Occipital lobe (tissue), 2 donors: Measurements from ENCODE around the gene ANTXR1. TPM values are rescaled to one million over a fixed set of nuclear protein-coding genes. Genes with fewer than 3 reads are reported as not detected.
"Not testable (repeated sequence)": the region's sequence is repeated elsewhere in the genome, so short reads cannot be mapped to it uniquely, and the experiment has no call there.

Experiments used
- DNase-seq: peaks from one replicate; lab custom pipeline; 2025; lab: John Stamatoyannopoulos, UW
- total RNA-seq: library from RNA; depleted of rRNA; stranded (reverse); fragments of >200 nt; gene quantifications from one replicate; pipeline ENCODE4 v1.2.3, GENCODE V29; 2014

The ANTXR1 gene
- total RNA-seq, 1 donor from 2014 or later, result 9.8 TPM

DNA sequence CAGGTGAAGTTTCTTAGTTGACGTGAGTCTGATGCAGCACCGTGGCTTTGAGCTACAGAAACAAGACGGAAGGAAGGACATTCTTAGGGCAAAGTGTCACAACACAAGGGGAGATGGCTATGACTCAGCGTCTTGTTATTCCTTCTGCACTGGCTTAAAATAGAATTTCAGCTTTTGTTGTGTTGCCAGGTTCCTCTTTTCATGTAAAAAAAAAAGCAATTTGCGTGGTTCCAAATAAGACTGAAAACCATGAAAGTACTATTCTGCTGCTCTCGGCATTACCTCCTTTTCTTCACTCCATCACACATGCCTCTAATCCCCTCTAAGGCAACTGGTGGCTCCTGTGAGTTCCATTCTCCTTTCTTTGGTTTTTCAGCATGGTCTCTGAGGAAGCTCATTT lies 150.1 kb downstream of the ANTXR1 start:
- no peak for DNase-seq

DNA sequence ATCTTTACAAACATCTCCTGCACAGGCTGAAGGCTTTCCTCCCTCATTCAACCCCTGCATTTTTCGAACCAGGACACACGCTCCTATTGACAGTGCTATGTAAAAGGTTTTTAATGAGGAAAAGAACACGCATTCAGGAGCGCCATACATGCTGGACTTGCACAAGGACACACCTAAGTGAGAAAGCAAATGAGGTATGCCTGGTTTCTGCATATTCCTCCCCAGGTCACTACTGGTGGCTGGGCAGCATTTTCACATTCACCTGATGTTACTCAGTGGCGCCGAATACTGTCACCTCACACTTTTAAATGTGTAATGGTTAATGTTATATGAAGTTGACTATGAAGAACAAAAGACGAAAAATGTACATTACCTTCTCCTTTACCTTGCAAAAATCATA lies 150.6 kb downstream of the ANTXR1 start:
- DNase-seq, result no peak

DNA sequence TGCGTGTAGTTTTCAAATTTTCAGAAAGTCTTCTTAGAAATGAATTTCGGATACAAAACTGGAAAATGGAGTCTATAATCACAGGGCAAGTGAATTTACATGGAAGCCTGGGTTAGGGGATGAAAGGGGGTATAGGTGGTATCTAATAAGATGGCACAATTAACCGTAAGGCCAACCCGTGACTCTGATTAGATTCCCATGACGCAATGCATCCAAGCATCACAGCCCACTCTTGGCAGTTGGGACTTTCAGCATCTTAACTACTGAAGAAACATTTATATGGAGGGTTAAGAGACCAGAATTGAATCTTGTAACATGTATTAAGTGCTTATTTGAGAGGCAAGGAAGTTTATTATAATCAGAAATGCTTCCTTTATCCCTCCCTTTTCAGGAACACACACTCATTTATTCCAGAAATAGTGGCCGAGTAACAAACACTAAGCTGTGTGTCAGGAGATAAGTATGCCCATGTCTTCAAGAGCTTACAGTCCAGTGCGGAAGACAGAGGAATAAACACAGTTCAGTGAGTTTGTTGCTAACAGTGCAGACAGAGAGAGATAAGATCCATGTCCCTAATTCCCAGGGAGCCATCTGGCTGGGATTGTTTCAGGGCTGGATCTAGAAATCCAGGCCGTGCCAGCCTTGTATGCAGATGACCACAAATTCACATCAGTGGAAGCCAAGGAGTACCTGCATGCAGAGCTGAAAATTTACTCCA lies 151.2 kb downstream of the ANTXR1 start:
- DNase-seq, result no peak

DNA sequence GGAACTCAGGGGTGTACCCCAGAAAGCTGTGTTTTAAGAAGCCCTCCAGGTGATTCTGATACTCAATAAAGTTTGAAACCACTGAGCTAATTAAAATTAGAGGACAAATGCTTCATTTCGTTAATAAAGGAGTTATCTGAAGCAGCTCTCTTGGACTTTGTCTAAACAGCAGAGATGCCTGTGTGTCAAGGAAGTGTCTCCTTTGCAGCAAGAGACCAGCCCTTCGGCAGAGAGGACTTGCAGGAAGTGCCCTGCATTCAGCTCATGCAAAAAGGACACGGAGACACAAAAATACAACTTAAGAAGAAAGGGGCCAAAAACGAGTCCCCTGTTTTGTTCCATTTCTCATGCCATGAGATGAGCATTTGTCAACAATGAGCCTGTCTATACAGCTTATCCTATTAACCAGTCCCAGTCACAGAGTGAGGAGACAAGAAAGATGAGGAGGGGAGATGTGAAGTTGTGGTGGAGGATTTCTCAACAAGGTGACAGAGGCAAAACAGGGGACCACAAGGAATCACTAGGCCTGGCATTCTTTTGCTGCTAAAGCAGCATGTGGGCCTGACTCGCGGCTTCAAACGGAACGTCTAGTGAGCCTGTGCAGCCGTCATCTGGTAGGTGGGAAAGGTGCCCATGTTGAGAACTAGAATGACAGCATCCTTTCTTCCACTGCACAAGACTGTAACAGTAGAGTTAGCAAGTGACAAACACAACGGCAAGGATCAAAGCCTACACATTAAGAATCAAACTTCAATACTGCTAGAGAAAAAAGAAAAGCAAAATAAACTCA lies 152.3 kb downstream of the ANTXR1 start:
- DNase-seq, result no peak

DNA sequence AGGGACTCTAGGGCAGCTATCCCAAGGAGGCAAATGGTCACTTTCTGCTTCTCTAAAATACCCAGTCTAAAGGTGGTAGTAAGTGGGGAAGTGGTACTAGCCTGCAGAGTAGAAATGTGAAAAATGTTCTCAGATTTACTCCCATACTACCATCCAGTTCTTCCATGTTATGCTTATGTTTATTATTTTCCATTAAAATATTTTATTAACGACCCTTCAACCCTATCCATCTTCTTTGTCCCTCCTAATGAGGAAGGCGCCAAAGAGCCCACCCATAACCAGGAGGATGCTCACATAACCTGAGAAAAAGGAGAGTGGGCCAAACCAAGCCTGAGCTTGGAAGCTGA lies 153.5 kb downstream of the ANTXR1 start:
- no peak for DNase-seq

DNA sequence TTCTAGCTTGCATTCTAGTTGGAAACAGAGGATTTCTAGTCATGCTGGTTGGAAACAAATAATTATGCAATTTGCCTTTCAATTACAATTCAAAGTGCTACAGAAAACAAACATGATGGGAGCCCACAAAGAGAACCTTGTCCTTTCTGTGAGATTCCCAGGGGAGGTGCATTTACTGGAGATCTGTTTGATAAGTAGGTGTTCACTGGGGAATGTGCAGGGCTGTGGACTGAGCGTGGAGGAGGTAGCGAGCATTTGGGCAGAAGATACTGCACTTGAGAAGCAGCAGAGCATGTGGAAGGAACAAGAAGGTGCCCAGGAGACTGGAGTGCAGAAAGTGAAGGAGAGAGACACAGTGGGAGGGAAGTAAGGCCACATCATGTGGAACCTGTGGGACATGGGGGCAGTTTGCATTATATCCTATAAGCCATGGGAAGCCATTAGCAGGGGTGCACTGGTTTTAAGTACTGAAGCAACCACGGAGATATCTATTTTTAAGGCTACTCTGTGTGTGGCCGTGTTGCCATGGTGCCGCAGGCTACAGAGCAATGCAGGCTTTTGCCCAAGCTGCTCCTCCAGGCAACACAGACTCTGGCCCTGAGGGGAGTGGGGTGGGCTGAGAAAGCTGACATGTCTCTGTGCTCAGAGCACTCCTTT lies 154.0 kb downstream of the ANTXR1 start:
- no peak for DNase-seq

DNA sequence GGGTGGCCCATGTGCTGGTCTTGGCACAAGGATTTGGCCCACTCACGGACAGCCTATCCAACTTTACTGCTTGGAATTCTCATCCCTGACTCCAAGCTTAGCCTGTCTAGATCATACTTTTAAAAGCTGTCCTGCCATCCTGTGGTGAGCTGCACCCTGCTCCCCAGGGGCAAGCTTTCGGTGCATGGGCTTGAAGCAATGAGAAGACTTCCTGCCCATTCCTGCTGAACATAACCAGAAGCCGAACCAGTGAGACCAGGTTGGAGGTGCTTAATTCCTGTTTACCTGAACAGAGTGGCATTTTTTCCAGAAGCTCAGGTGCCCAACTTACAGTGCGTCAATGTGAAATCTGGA lies 154.5 kb downstream of the ANTXR1 start:
- no peak for DNase-seq

DNA sequence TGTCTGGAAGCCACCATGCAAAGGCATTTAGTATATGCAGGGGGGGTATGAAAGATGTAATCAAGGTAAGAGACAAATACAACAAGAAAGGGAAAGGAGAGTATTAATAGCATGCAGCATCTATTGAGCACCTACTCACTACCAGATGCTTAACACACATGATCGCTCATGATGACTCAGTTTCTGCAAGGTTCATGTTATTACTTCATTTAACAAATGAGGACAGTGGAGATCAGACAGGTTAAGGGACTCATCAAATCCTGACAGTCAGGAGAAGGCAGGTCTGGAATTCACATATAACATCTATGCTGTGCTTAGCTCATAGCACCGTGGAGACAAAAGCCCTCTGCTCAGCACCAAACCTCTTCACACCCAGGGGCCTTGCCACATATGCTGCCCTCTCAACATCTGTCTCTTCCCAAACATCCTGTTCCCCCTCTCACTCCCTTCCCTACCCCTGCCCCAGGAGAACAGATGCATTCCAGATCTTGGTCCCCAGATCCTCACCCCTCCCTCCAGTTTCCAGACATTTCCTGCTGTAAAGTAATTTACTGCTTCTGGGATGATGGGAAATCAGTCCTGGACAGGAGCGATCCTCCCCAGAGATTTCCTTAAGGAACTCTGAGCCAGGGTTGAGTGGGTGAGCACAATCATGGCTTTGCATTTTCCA lies 155.3 kb downstream of the ANTXR1 start:
- no peak for DNase-seq

DNA sequence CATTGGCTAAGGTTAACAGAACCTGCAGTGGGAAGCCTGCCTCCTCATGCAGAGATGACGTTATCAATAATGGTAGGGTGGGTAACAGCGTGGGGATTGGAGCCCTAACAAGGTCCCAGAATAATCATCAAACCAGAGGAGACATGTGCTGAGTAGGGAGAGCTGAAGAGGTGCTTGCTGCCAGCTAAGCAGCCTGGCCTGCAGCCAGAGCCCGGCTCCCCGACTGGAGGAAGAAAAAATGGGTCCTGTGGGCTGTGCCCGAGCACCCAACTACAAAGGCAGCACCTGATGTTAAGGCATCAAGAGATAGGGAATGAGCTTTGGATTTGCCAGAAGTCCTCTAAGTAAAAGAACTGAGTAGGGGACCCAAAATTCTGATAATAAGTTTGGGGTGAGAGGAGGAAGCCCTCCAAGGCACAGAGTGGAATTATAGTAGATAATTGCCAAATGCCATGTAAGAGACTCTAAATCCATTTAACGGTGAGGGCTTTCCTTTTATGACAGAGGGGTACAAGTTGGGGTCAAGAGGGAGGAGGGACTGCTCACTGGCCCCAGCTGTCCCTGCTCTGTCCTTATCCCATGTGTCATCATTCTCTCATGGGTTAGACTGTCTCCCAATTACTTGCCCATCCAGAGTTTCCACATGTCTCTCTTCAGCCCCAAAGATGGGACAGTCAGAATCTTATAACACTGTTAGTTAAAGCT lies 156.1 kb downstream of the ANTXR1 start:
- DNase-seq, result no peak

DNA sequence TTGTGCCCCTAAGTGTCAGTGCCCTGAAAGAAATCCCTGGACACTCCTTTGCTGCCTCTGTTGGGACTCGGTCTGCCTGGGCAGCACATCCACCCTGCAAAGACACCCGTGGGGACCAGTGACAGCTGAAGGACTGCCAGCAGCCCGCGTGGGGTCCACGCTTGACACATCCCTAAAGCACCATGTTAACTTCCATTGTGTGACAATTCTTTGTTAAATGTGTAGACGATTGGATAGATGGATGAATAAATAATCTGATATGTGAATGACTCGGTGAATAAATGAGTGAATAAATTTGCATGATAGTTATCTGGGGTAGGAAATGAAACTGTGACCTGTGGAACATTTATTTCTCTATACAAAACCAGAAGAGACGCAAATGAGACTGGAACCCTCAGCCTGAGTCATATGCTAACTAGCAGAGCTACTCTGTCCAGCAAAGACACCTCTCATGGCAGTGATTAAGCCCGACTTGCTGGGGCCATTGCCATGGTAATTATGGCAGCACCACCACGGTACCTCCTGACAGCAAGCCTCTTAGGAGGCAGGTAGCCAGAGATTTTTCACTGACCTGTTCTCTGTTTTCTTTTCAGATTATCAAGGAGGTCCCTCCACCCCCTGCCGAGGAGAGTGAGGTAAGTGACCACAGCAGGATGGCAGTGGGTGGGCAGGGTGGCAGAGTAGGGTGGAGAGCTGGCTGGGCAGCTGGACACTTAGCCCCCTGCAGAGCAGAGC lies 156.8 kb downstream of the ANTXR1 start:
- DNase-seq, result no peak

DNA sequence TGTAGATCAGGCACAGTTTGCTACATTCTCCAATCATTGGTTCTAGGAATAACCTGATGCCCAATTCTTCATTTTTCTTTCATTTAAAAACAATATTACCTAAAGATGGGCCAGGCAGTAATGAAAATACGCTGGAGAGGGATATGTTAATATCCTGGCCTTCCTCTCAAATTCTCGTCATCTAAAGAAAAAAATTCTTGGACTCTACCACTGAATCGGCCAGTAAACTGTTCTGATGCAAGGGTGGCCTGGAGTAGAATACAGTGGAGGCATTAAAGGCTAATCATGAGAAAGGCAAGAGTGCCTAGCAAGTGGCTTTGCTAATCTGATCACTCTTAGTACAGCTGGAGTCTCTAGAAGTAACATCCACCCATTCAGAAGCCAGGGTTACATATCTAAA lies 157.7 kb downstream of the ANTXR1 start:
- DNase-seq, result no peak

DNA sequence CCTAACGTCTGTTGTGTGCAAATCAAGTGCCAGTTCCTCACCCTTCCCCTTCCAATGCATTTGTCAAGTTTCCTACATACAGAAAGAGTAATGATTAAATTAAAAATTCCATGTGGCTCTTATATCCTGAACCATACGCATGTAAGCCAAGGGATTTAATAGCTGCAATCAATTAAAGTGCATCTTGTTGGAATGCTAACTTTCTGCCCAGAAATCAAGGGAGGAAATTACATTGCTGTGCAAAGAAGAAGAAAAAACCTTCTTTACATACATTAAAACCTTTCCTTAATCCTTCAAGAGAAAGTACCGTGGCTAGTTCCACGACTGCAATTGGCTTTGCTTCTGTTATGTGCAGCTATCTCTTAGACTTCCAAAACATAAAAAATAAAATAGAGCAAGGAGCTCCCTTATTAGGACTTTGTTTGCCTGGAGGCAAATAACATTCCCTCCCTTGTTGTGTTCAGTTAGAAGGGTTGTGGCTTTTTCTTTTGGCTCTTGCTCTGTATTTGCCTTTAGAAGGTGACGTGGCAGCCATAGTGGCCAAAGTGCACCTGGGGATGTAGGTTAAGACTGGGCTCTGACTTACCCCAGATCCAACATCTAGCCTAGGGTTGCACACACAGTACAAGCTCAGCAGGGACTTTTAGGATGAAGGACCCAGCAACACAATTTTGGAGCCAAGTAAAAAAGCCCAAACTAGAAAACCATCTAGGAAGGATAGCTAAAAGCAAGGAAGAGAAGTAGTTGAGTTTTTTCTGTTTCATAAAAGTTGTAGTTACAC lies 158.3 kb downstream of the ANTXR1 start:
- no peak for DNase-seq

DNA sequence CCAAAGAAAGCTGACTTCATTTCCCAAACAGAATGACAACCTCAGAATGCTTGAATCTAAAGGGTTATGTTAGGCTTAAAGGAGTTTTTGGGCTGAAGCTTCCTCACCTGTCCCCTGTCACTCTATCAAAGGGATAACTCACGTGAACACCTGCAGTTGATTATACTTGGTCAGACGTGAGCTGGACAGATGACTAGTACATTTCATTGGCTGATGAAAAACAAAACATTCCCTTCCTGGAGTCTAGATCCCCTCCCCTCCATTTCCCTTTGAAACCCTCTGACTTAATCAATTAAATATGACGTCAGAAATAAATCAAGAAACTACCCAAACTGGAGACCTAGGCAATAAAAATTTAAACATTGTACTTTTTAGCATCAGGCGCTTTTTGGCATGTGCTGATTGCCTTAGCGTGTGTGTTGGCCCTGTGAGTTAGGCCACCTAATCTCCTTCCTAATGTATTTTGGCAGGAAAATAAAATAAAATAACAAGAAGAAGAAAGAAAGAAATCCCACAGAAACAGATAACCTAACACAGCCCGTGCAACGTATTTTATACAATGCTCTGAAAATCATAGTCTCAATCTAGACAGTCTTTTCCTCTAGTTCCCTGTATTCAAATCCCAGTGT lies 159.0 kb downstream of the ANTXR1 start:
- DNase-seq, result no peak

DNA sequence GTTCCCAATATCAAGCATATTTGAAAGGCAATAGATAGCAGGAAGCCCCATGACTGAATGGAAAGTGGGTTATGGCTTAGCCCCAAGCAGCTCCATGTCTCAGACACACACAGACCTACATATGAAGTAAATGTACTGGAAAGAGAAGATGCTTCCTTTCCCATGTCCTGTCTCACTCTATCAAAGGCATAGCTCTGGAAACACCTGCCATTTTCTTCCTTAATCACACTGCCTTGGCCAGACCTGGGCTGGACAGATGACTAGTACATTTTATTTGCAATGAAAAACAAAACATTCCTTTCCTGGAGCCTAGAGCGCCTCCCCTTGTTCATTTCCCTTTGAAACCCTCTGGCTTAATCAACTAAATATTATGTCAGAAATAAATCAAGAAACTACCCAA lies 160.7 kb downstream of the ANTXR1 start:
- no peak for DNase-seq

DNA sequence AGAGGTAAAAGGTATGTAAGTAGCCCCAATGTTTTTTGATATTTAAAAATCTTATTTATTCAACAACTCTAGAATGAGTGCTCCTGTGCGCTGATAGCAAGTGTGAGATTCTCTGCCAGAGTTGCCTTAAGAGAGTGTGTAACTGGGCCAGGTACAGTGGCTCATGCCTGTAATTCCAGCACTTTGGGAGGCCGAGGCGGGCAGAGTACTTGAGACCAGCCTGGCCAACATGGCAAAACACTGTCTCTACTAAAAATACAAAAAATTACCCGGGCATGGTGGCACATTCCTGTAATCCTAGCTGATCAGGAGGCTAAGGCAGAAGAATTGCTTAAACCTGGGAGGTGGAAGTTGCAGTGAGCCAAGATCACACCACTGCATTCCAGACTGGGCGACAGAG lies 161.2 kb downstream of the ANTXR1 start:
- DNase-seq, result not testable (repeated sequence)

DNA sequence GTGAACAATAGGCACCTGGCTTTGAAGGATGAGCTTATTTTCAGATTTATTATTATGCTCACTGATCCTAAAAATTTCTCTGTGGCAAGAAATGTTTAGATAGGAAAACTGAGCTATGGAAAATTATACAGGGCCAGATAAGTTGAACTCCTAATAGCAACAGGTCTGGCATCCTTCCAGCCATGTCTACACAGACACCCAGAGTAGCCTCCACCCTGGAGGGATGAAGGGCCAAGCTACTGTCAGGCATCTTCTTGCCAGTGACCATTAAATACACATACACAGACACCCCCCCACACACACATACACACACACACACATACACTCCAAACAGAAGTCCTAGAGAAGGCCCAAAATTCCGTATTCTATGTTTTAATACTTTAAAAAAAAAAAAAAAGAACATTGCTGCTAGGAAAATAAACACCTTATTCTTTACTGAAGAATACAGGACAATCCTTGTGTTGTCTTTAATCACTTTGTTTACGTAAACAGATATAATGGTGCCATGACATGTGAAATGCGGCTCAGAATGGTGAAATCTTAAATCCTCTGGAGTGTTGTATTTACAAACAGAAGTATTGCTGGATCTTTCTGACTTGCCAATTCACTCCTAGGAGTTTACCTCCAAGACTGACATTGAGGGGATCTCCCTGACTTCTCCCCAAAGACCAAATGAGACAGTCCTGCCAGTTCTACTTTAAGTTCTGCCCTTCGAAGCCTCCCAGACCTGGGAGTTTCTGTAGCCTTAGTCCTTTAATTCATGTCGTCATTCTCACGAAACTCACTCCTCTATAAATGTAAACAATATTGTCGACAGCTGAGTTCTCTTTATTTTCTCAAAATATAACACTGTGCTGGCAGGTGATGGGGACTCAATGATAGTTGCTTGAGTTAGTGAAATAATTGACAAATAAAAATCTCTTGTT lies 163.1 kb downstream of the ANTXR1 start:
- no peak for DNase-seq

DNA sequence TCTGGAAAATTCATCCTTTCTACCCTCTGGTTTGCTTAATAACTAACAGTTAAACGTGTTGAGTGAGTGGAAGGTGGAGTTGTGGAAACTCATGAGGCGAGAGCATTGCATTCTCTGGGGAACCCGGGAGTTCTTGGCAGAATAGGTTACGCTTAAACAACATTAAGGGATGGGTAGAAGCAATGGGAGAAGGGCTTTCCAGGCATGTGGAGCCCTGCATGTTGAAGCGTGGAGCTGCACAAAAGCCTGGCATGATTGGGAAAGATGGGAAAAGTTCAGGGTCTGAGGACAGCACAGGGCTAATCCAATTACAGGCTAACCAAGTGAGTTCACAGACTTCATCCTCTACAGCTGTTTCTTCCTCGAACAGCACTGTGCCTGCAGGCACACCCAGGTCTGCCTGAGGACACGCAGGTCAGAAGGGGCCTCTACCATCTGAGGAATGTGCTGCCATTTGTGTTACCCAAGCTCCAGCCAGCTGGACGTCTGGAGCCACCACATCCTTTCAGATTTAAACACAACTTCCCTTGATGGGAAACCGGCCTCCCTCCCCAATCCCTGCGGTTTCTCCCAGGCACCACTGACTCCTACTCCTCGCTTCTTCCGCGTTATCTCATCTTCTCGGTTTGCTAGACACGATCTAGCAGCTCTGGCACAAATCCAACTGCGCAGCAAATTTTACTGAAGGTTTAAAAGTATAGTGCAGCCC lies 164.2 kb downstream of the ANTXR1 start:
- DNase-seq, result no peak
